ENCODE results near the gene STK32C. TPM values are rescaled to one million over a fixed set of nuclear protein-coding genes. Genes with fewer than 3 reads are reported as not detected.

STK32C gene
- total and polyA plus RNA-seq, 2 of the 4 experiments (the other 2 are of a cell fraction) = 5.0 to 8.3 TPM

GRCh38 chr10:132211246-132211645 lies 96.5 kb downstream of the STK32C start:
- Histone ChIP-seq H3K79me1 (ENCODE audit: low read depth in 1 of 2, low read length in 2 of 2) (no peaks in the 10 kb centered on the region), H3K4me1 (ENCODE audit: control insufficient read depth, insufficient read depth, low read length) (no peaks in the 10 kb centered on the region), H4K91ac (ENCODE audit: insufficient read depth, low read depth, low read length) (no peak overlapping the region), H3K9me3 (ENCODE audit: control insufficient read depth, insufficient read depth, low read length) (peaks cover 7% of the 10 kb centered on the region), H2AK5ac (ENCODE audit: low read depth, low read length) (no peak overlapping the region), H2BK15ac (ENCODE audit: low read depth, low read length) (no peak overlapping the region), H3K14ac (replicated peaks; ENCODE audit: low read depth, low read length) (no peak overlapping the region), H3K4me3 (ENCODE audit: insufficient read depth, low read depth, low read length) (no peak overlapping the region), H3K27ac (ENCODE audit: insufficient read depth, low read length) (no peak overlapping the region), H2BK20ac (ENCODE audit: low read depth, low read length) (no peak overlapping the region), H3K18ac (ENCODE audit: low read depth, low read length) (no peak overlapping the region), H4K20me1 (ENCODE audit: insufficient read depth, low read length) (no peaks in the 10 kb centered on the region), H3K27me3 (ENCODE audit: control insufficient read depth, insufficient read depth, low read length) (no peaks in the 10 kb centered on the region), H3K9me1 (ENCODE audit: insufficient read depth, low read length) (no peaks in the 10 kb centered on the region; the same call in 1 of the 2 replicates), H2BK120ac (ENCODE audit: low read depth, low read length) (no peak overlapping the region), H2AK9ac (replicated peaks; ENCODE audit: low read depth, low read length, poor library complexity) (no peak overlapping the region), H3K56ac (ENCODE audit: extremely low read depth, insufficient read depth, low read length) (no peak overlapping the region), H4K8ac (ENCODE audit: low read depth in 2 of 2, low read length in 2 of 2) (no peak overlapping the region), H3K23ac (ENCODE audit: low read depth, low read length) (no peak overlapping the region), H3K4me2 (ENCODE audit: low read depth, low read length) (no peak overlapping the region), H3K9ac (ENCODE audit: low read depth, low read length) (no peak overlapping the region), H3K36me3 (ENCODE audit: control insufficient read depth, insufficient read depth, low read length) (no peaks in the 10 kb centered on the region), H3K4ac (ENCODE audit: low read depth, low read length) (no peak overlapping the region), H2AFZ (replicated peaks; ENCODE audit: low read length, poor library complexity) (no peak overlapping the region), H4K5ac (ENCODE audit: low read depth, low read length) (no peak overlapping the region), H2BK5ac (ENCODE audit: low read depth, low read length, poor library complexity, severe bottlenecking) (no peak overlapping the region)
- in situ Hi-C loops (cut with MboI; ENCODE audit: low sequenced_read_pairs) = no loop called here
- ChIA-PET CTCF (no interaction called here), POLR2A (ENCODE audit: unreplicated experiment) (no interaction called here)
- dilution Hi-C loops (cut with HindIII; ENCODE audit: low sequenced_read_pairs, unreplicated experiment) = no loop called here
- ATAC-seq (ENCODE audit: low read depth) (no peak), DNase-seq (no peak)
- BruUV-seq (replicated peaks) = no TSS peak
- intact Hi-C loops (cut with micrococcal nuclease) = no loop called here
- WGBS, 2 experiments (ENCODE audit: extremely low coverage in 2 of 2, insufficient read length in 1 of 2) = no CpG with 5 or more reads among the region's 14 CpGs
- TF ChIP-seq RAD21 (IDR thresholded peaks at IDR 0.05; ENCODE audit: low read length) = no peak
- TF ChIP-seq USF2 (IDR thresholded peaks at IDR 0.05; ENCODE audit: low read depth, low read length) = no peak
- no peak for TF ChIP-seq MAFK (IDR thresholded peaks at IDR 0.05; ENCODE audit: low read depth, low read length)
- TF ChIP-seq BHLHE40 (IDR thresholded peaks at IDR 0.05; ENCODE audit: low read depth, low read length) = no peak
- TF ChIP-seq RFX5 (IDR thresholded peaks at IDR 0.05; ENCODE audit: low read depth, low read length) = no peak
- TF ChIP-seq RCOR1 (IDR thresholded peaks at IDR 0.05; ENCODE audit: insufficient replicate concordance, low read length) = no peak
- no peak for TF ChIP-seq CEBPB (IDR thresholded peaks at IDR 0.05; ENCODE audit: low read depth, low read length)
